Ishikawa (cell line): Measurements from ENCODE around the gene MATN1.

ENCODE experiments used
- CEBPB ChIP-seq: IDR thresholded peaks from 2 replicates; pipeline ENCODE4 v1.6.1; 2012
- CREB1 ChIP-seq: IDR thresholded peaks from 2 replicates; pipeline ENCODE4 v1.6.1; 2012; ENCODE audit warnings: low read depth
- EGR1 ChIP-seq: IDR thresholded peaks from 2 replicates; pipeline ENCODE4 v1.6.1; 2012
- EP300 ChIP-seq: IDR thresholded peaks from 2 replicates; pipeline ENCODE4 v1.6.1; 2012; ENCODE audit warnings: borderline replicate concordance
- FOXM1 ChIP-seq: IDR thresholded peaks from 2 replicates; pipeline ENCODE4 v1.6.1; 2012; ENCODE audit warnings: low read depth, borderline replicate concordance
- NFIC ChIP-seq: IDR thresholded peaks from 2 replicates; pipeline ENCODE4 v1.6.1; 2012
- RAD21 ChIP-seq: IDR thresholded peaks from 2 replicates; pipeline ENCODE4 v1.6.1; 2012; ENCODE audit warnings: low read depth
- REST ChIP-seq: IDR thresholded peaks from 2 replicates; pipeline ENCODE4 v1.6.1; 2012; ENCODE audit warnings: low read depth, mild to moderate bottlenecking
- TAF1 ChIP-seq: IDR thresholded peaks from 2 replicates; pipeline ENCODE4 v1.6.1; 2012; ENCODE audit warnings: low read depth, mild to moderate bottlenecking
- TCF12 ChIP-seq: IDR thresholded peaks from 2 replicates; pipeline ENCODE4 v1.6.1; 2012; ENCODE audit warnings: low read depth
- TEAD4 ChIP-seq: IDR thresholded peaks from 2 replicates; pipeline ENCODE4 v1.6.1; 2012
- USF1 ChIP-seq: IDR thresholded peaks from 2 replicates; pipeline ENCODE4 v1.6.1; 2012
- YY1 ChIP-seq: IDR thresholded peaks from 2 replicates; pipeline ENCODE4 v1.6.1; 2012; ENCODE audit warnings: low read depth
- ZBTB7A ChIP-seq: IDR thresholded peaks from 2 replicates; pipeline ENCODE4 v1.6.1; 2012; ENCODE audit warnings: low read depth
- TF ChIP-seq, protein P1 (sequence below): IDR thresholded peaks from 2 replicates; pipeline ENCODE4 v1.6.1; 2012

The MATN1 gene

DNA sequence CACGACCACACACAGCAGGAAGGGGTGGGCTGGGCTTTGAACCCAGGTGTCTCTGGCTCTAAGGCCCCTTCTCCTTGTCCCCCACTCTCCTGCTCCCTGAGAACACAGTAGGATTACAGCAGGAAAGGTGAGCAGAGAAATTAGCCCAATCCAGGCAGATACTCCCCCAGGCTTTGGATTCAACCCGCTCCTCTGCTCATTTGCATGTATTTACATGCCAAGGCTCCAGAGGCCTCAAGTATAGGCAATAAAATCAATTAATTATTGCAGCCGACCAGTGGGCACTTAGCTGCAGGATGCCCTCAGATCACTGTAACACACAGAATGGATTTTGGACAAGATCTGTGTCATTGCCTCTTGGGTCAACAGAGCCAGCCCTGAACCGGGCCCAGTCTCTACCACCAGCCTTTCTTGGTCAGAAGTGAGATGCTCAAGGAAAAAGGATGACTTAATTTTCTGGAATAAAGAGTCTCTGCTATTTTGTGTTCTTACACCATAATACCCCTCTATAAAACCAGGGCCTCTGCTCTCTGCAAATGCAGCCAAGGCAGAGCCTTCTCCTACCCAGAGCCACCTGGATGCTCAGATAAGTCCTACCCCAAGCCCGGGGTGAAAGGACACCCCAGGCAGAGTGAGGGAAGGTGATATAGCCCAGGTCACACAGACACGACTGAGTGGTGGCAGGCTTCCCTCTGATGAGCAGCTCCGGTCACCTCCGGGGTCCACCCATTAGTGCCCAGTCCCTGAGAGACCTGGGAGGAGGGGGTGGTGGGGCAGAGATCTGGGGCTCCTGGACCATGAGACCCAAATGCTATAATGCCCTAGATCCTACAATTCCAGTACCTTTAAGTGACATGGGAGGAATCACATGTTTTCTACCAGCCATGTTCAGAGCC is 28.9 kb downstream of the MATN1 start:
- TF ChIP-seq RAD21 (no peak), CREB1 (no peak), FOXM1 (no peak), NFIC (no peak), CEBPB (no peak), ZBTB7A (no peak), YY1 (no peak), EGR1 (no peak), TAF1 (no peak)

DNA sequence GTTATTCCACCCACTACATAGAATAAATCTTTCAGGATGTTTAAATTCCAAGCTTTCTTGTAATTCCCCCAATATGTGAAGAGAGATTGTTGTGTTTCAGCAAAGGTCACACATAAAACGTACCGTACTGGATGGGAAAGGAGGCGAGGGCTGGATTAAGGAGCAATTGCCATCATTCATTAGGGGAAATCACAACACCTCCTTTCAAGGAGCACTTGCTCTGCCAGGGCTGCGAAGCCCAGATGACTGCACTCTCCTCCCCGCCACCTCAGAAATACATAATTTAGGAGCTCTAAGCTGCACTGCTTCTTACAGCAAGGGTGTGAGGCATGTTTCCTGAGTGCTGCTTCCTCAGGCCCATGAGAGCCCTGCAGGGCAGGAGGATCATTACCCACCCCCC is 29.6 kb downstream of the MATN1 start:
- TF ChIP-seq EGR1 (no peak), REST (no peak), FOXM1 (no peak), CREB1 (no peak), TCF12 (no peak), USF1 (no peak), TAF1 (no peak), ZBTB7A (no peak), CEBPB (no peak), EP300 (no peak)
- TF ChIP-seq, protein P1, sequence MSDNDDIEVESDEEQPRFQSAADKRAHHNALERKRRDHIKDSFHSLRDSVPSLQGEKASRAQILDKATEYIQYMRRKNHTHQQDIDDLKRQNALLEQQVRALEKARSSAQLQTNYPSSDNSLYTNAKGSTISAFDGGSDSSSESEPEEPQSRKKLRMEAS: no peak

- TF ChIP-seq, protein P1: no peak
- no peak for TF ChIP-seq FOXM1
- no peak for TF ChIP-seq CEBPB
- TF ChIP-seq NFIC: no peak
- no peak for TF ChIP-seq YY1
- TF ChIP-seq USF1: no peak
- TF ChIP-seq EP300: no peak
- no peak for TF ChIP-seq TAF1
- TF ChIP-seq REST: no peak
- no peak for TF ChIP-seq TCF12
- TF ChIP-seq ZBTB7A: no peak
- no peak for TF ChIP-seq CREB1
Measured at GRCh38 chr1:30693366-30693765, 30.0 kb downstream of the MATN1 start.

GRCh38 chr1:30692948-30693301 is 30.5 kb downstream of the MATN1 start:
- TF ChIP-seq TEAD4: no peak
- TF ChIP-seq, protein P1: no peak
- no peak for TF ChIP-seq YY1
- TF ChIP-seq EGR1: no peak
- TF ChIP-seq EP300: no peak
- no peak for TF ChIP-seq ZBTB7A
- no peak for TF ChIP-seq NFIC
- TF ChIP-seq TCF12: no peak
- no peak for TF ChIP-seq CREB1
- no peak for TF ChIP-seq TAF1
- no peak for TF ChIP-seq CEBPB
- no peak for TF ChIP-seq REST
- no peak for TF ChIP-seq RAD21
- TF ChIP-seq FOXM1: no peak
- TF ChIP-seq USF1: no peak
